ENCODE data around the gene TMEM217.

TMEM217 gene

GRCh38 chr6:37168811-37169495 is 89.0 kb downstream of the TMEM217 start:
- no peak for DNase-seq (ENCODE audit: low read depth)

GRCh38 chr6:37168163-37168758 is 89.7 kb downstream of the TMEM217 start:
- DNase-seq (ENCODE audit: low read depth) = no peak

GRCh38 chr6:37162740-37163139 is 95.2 kb downstream of the TMEM217 start:
- no peak for DNase-seq (ENCODE audit: low read depth)

All from fibroblast of gingiva (primary cell).